Small intestine (tissue), 7 donors: ENCODE results near the gene ETHE1. TPM values are rescaled to one million over a fixed set of nuclear protein-coding genes. Genes with fewer than 3 reads are reported as not detected.

Source experiments
- DNase-seq, 2 donors: peaks; one replicate each; pipeline versions ENCODE4 v3.0.0 to v3.0.0-alpha.2; 2013
- FAIRE-seq: peaks from 2 replicates; lab custom pipeline; 2012; peaks lifted over from hg19 to GRCh38; lab: Jason Lieb, UNC
- H3K27ac ChIP-seq, 3 donors: one replicate each; pipeline ENCODE4 v1.5.1; 2013; ENCODE audit warnings: low read length in 2 of 3, mild to moderate bottlenecking in 2 of 3, control low read depth in 1 of 3, inconsistent platforms in 1 of 3, low read depth in 1 of 3, moderate library complexity in 1 of 3
- H3K27me3 ChIP-seq, 3 donors: one replicate each; pipeline ENCODE4 v1.6.1; 2013; ENCODE audit warnings: low read length in 3 of 3, inconsistent platforms in 1 of 3; ENCODE audit not compliant: control insufficient read depth in 3 of 3, insufficient read depth in 3 of 3
- H3K36me3 ChIP-seq, 3 donors: one replicate each; pipeline ENCODE4 v1.6.1; 2013; ENCODE audit warnings: low read length in 3 of 3, inconsistent platforms in 1 of 3, low read depth in 1 of 3, mild to moderate bottlenecking in 1 of 3, moderate library complexity in 1 of 3; ENCODE audit not compliant: control insufficient read depth in 3 of 3, insufficient read depth in 2 of 3
- H3K4me1 ChIP-seq, 3 donors: one replicate each; pipeline ENCODE4 v1.6.1; 2013; ENCODE audit warnings: low read length in 2 of 3, inconsistent platforms in 1 of 3, low read depth in 1 of 3, mild to moderate bottlenecking in 1 of 3, moderate library complexity in 1 of 3; ENCODE audit not compliant: control insufficient read depth in 3 of 3, insufficient read depth in 2 of 3
- H3K4me3 ChIP-seq, 3 donors: one replicate each; pipeline ENCODE4 v1.5.1; 2013; ENCODE audit warnings: low read length in 3 of 3, control low read depth in 1 of 3, inconsistent platforms in 1 of 3, low read depth in 1 of 3, mild to moderate bottlenecking in 1 of 3, moderate library complexity in 1 of 3
- H3K9me3 ChIP-seq, 2 donors: one replicate each; pipeline ENCODE4 v1.6.1; 2013; ENCODE audit warnings: low read depth in 1 of 2, low read length in 1 of 2; ENCODE audit not compliant: control insufficient read depth in 2 of 2, insufficient read depth in 1 of 2
- WGBS, 3 donors: extraction: QIAGEN DNeasy Blood & Tissue Kit; methylation state at CpG; one replicate each; pipeline ENCODE4 v1.1.7; 2013; 5-methylcytosine and 5-hydroxymethylcytosine counted together
- polyA plus RNA-seq, 4 donors: library from polyadenylated mRNA; stranded (reverse) in 3 of 4; unstranded in 1 of 4; fragments of 200-250 nt in 3 of 4; fragments of 120-200 nt in 1 of 4; gene quantifications; one replicate each; pipeline versions ENCODE4 v1.2.1 to v1.2.3, GENCODE V29; 2013
- donor health status: healthy with polysubstance abuse.
- donor health status: control.
- donor health status: control.
- donor health status: Bipolar disorder and iron deficiency.
- donor health status: healthy.

The ETHE1 gene
- polyA plus RNA-seq, 4 donors = 118 to 164 (median 129) TPM

- DNase-seq (no peak), FAIRE-seq (no peak)
- H3K36me3 ChIP-seq = peaks cover 0 to 13% (median 2%) of the 10 kb centered on the region in 3 donors
- peaks cover 0 to 11% (median 0%) of the 10 kb centered on the region in 3 donors for H3K4me1 ChIP-seq
- H3K27ac ChIP-seq = peak overlapping the region in 2 of 3 donors; percentile 94 to 95
- H3K4me3 ChIP-seq = peak overlapping the region in 1 of 3 donors; percentile 48
- no peaks in the 10 kb centered on the region for H3K27me3 ChIP-seq
- H3K9me3 ChIP-seq = peaks cover 0 to 2% of the 10 kb centered on the region in 2 donors
- 27 to 42% (median 28%) methylated on average over 17 of the region's 17 CpGs for WGBS, 3 donors
Measured at GRCh38 chr19:43534305-43534815, 7.4 kb upstream of the ETHE1 start.

DNA sequence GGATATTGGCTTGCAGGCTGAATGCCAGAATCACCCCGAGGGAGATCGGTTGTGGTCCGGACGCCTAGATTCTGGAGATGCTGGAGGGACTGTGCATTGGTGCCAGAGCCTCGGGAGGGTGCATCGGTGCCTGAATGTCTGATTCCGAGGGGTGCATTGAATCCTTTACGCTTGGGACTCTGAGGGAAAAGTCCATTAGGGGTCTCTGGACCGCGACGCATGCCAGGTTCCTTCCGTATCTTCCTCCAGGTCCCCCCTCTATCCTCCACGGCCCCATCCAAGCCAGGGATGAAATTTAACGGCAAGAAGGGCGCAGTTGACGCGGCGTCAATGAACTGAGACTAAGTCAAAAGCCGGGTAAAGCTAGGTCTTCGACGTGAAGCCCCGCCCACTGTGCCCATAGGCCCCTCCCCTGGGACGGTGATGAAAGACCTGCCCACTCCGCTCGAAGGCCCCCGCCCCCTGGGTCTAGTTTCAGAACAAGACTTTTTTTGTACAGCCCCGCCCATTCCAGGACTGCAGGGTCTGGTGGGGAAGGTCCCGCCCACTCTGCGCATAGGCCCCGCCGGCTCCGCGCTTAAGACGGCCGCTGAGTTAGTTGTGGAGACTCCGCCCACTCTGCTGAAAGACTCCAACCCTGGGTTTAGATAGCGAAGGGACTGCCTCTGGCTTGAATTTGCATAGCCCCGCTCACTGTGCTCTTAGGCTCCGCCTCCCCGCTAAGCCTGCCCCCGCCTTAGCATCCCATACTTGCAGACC is 6.7 kb upstream of the ETHE1 start:
- peak overlapping the region; percentile 75 to 95 (median 94) for H3K27ac ChIP-seq
- no peak for FAIRE-seq

DNA sequence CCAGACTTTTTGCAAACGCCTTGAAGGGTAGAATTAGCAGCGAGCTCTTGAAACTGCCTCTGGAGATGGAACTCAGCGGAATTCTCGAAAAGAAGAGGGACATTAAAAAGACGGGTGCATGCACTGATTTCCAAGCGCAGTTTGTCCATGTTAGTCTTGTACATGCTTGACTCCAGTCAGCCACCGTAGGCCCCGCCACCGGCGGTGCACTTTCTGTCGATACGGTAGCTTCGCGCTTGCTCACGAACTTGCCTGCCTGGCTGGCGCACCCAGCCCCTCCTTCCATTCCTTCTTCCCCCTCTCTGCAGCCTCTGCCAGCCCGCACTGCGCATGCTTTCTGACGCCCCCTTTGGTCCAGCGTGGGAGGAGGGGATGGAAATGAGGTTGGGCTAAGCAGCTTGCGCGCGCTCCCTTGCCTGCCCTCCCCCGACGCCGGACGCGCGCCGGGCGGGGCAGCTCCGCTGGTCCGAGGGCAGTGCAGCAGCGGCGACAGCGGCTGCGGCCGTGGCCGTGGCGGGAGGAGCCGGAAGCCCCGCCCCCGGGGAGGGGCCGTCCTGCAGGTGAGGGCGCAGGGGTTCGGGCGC is 6.1 kb upstream of the ETHE1 start, which contains the start of gene ZNF575:
Gene ZNF575 (plus strand): TSS at position 227 of the 584 bp plus-strand sequence. CDS start 1,235 bp downstream, outside the sequence.
- Histone ChIP-seq H3K27ac (peak within 1 kb of the TSS; percentile 80 to 95 (median 94)), H3K36me3 (peaks cover 0 to 11% (median 2%) of the 10 kb centered on the region in 3 donors), H3K4me1 (peaks cover 0 to 13% (median 0%) of the 10 kb centered on the region in 3 donors), H3K9me3 (no peaks in the 10 kb centered on the region), H3K27me3 (no peaks in the 10 kb centered on the region), H3K4me3 (peak within 1 kb of the TSS; percentile 38 to 62 (median 48))
- FAIRE-seq = no peak
- peak; percentile 90 to 96 for DNase-seq
- 0 to 1% (median 1%) methylated on average over 46 to 47 of the region's 47 CpGs for WGBS, 3 donors

More for the DNA sequence above, 6.7 kb upstream of the ETHE1 start:
- Histone ChIP-seq H3K27me3 (no peaks in the 10 kb centered on the region), H3K4me1 (peaks cover 0 to 11% (median 0%) of the 10 kb centered on the region in 3 donors), H3K4me3 (peak overlapping the region; percentile 38 to 62 (median 48)), H3K9me3 (peaks cover 0 to under 1% of the 10 kb centered on the region in 2 donors), H3K36me3 (peaks cover 0 to 13% (median 2%) of the 10 kb centered on the region in 3 donors)
- WGBS, 3 donors = 0 to 1% (median 1%) methylated on average over 39 to 41 of the region's 41 CpGs
- peak; percentile 97 to 99 for DNase-seq

- 1 to 2% (median 1%) methylated on average over 16 of the region's 16 CpGs for WGBS, 3 donors
- Histone ChIP-seq H3K36me3 (peaks cover 0 to 8% (median 2%) of the 10 kb centered on the region in 3 donors), H3K9me3 (no peaks in the 10 kb centered on the region), H3K27me3 (no peaks in the 10 kb centered on the region), H3K4me1 (peaks cover 0 to 18% (median 0%) of the 10 kb centered on the region in 3 donors), H3K27ac (peak overlapping the region; percentile 80 to 95 (median 94)), H3K4me3 (peak overlapping the region; percentile 2 to 62 (median 48))
- FAIRE-seq = no peak
- peak; percentile 72 to 86 for DNase-seq
Measured at GRCh38 chr19:43532571-43532961, 5.6 kb upstream of the ETHE1 start.

DNA sequence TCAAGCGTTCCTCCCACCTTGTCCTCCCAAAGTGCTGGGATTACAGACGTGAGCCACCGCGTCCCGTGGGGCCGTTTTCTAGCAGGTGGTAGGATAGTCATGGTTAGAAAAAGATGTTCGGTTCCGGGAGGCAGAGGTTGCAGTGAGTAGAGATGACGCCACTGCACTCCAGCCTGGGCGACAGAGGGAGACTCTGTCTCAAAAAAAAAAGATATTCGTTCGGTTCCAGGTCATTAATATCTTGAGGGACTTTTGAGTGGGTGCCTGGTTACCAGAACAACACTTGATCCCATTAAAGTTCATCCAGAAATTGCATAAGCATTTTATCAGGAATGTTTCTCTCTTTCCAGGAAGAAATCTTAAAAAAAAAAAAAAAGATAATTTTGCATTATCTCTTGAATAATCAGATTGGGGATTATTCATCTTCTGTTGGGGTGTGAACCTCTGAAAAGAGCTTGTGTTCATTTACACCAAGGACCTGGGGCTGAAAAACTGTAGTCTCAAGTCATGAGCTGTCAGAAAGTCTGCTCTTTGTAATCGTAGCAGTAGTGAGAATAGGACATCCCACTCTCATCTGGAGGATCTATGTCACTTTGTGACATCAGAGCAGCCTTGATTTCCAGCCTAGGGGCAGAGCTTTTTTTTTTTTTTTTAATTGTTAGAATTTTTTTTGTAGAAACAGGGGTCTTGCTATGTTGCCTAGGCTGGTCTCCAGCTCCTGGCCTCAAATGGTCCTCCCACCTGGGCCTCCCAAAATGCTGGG is 1.0 kb upstream of the ETHE1 start:
- WGBS, 3 donors = 20 to 34% (median 30%) methylated on average over 13 of the region's 13 CpGs
- H3K9me3 ChIP-seq = no peaks in the 10 kb centered on the region
- FAIRE-seq (no peak), DNase-seq (peak; percentile 40 to 52)
- peak overlapping the region in 2 of 3 donors; percentile 74 to 84 for H3K27ac ChIP-seq
- H3K36me3 ChIP-seq = peaks cover 0 to 5% (median 0%) of the 10 kb centered on the region in 3 donors
- peak overlapping the region in 1 of 3 donors; percentile 96 for H3K4me3 ChIP-seq
- H3K4me1 ChIP-seq = peaks cover 0 to 20% (median 6%) of the 10 kb centered on the region in 3 donors
- no peaks in the 10 kb centered on the region for H3K27me3 ChIP-seq

- H3K36me3 ChIP-seq = peaks cover 0 to 17% (median 0%) of the 10 kb centered on the region in 3 donors
- peaks cover 0 to 13% (median 6%) of the 10 kb centered on the region in 3 donors for H3K4me1 ChIP-seq
- peak overlapping the region; percentile 84 to 94 (median 87) for H3K27ac ChIP-seq
- WGBS, 3 donors = 1 to 2% (median 2%) methylated on average over 25 to 26 of the region's 26 CpGs
- H3K4me3 ChIP-seq = peak overlapping the region; percentile 72 to 96 (median 88)
- DNase-seq = peak; percentile 40 to 66
- H3K9me3 ChIP-seq = no peaks in the 10 kb centered on the region
- FAIRE-seq = no peak
- no peaks in the 10 kb centered on the region for H3K27me3 ChIP-seq
Measured at GRCh38 chr19:43525836-43526771, 897 bp downstream of the ETHE1 start.
